RWPE1 (cell line): Measurements from ENCODE around the gene MCF2L.

Experiments
- CTCF ChIA-PET: fragments of 350-600 bp; sonication (Branson Sonifier 250); formaldehyde crosslinking; extraction: SDS; loops from one replicate; lab custom pipeline; 2021; lab: Yijun Ruan, JAX
- POLR2A ChIA-PET: fragments of 400-600 bp; formaldehyde crosslinking; extraction: SDS; loops from one replicate; lab custom pipeline; 2020; ENCODE audit warnings: antibody characterized with exemption; ENCODE audit not compliant: low non-redundant PET; lab: Yijun Ruan, JAX
- DNase-seq: peaks from one replicate; pipeline ENCODE4 v3.0.0; 2012; ENCODE audit warnings: low spot score
- H3K27ac ChIP-seq: fragments of 450-650 bp; 2 replicates; pipeline ENCODE4 v1.5.1; 2017
- CTCF ChIP-seq: fragments of 450-650 bp; conservative IDR thresholded peaks from 2 replicates; pipeline ENCODE4 v1.5.1; 2017; ENCODE audit warnings: low read depth, mild to moderate bottlenecking

MCF2L gene

GRCh38 chr13:113033054-113033850 is 64.2 kb downstream of the MCF2L start:
- ChIA-PET CTCF (interaction anchor here (0.7 kb wide), 1 partner anchor 425 kb away, joined by 3 read pairs; no protein-coding TSS in a partner anchor), POLR2A (no interaction called here)
- no peak for DNase-seq
- no peak overlapping the region for H3K27ac ChIP-seq
- TF ChIP-seq CTCF: no peak

- no peak overlapping the region for H3K27ac ChIP-seq
- CTCF ChIA-PET: interaction anchor here (0.5 to 1.3 kb wide), 6 partner anchors 9 to 462 kb away, joined by 3 to 4 read pairs (median 3); no protein-coding TSS in a partner anchor
- POLR2A ChIA-PET: no interaction called here
- peak; percentile 65 for DNase-seq
- TF ChIP-seq CTCF: peak; percentile 76
These were observed 65.6 kb downstream of the MCF2L start for GRCh38 chr13:113034451-113035212.

GRCh38 chr13:113035213-113035800 is 66.3 kb downstream of the MCF2L start:
- H3K27ac ChIP-seq: no peak overlapping the region
- POLR2A ChIA-PET: no interaction called here
- CTCF ChIA-PET: interaction anchor here (0.5 to 1.3 kb wide), 8 partner anchors 9 to 462 kb away, joined by 3 to 4 read pairs (median 3); no protein-coding TSS in a partner anchor
- DNase-seq: no peak
- peak; percentile 26; the same call in 1 of the 2 replicates for TF ChIP-seq CTCF

- no peak for DNase-seq
- H3K27ac ChIP-seq: no peak overlapping the region
- POLR2A ChIA-PET: no interaction called here
- CTCF ChIA-PET: interaction anchor here (0.5 to 0.8 kb wide), 3 partner anchors 52 to 86 kb away, joined by 3 read pairs; no protein-coding TSS in a partner anchor
- no peak for TF ChIP-seq CTCF
These were observed 67.4 kb downstream of the MCF2L start for GRCh38 chr13:113036401-113036800.

- ChIA-PET POLR2A (no interaction called here), CTCF (no interaction called here)
- DNase-seq: no peak
- no peak overlapping the region for H3K27ac ChIP-seq
- TF ChIP-seq CTCF: no peak
These were observed 71.0 kb downstream of the MCF2L start for GRCh38 chr13:113040031-113040430.
